GM23338 (cell line): ENCODE measurements around the gene HTT.

ENCODE experiments used
- POLR2AphosphoS5 ChIP-seq: IDR thresholded peaks from 2 replicates; pipeline ENCODE4 v1.6.1; 2016; ENCODE audit warnings: antibody characterized with exemption, low read depth
- TF ChIP-seq, protein P1 (sequence below), 2 experiments: fragments of 200-600 bp in 1 of 2; sonication (generic) in 1 of 2; conservative IDR thresholded peaks; 2 replicates each; pipeline versions ENCODE4 v1.5.1 to v1.6.1; 2016 to 2017; ENCODE audit warnings: antibody characterized with exemption in 2 of 2, low read depth in 2 of 2, mild to moderate bottlenecking in 2 of 2, moderate library complexity in 1 of 2

DNA sequence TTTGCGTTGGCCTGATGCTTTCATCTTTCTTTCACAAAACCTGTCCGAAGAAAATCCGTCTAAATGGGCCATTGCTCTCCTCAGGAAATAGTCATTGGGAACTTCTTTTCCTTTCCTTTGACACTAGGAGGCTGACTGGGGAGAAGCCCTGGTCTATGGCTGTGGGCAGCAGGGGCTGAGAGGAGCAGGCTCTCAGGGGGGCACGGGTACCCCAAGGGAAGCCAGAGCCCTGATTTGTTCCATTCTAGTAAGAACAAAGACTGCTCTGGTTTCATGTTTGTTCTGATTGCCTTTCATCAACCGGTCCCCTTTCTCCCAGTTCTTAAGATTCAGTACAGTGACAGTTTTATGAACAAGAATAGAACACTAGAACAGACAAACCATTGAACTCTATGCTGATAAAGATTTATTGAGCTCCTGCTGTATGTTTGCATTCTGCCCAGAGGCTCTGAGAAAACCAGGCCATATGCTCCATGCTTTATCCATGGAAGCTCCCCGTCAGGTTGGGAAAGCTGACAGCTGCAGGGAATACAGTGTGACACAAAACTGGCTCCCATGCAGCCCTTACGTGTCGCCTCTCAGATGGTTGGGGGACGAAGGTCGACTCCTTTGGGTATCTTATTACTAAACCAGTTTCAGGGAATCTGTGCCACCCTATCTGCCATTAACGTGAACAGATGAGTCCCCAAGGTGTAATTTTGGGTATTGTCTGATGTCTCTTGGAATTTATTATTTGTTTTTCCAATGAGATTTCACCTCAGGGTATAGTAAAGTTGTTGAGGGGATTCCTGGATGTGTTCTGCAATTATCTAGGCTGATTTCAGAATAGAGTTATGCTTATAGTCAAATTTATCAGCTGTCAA lies 102.1 kb downstream of the HTT start:
- TF ChIP-seq POLR2AphosphoS5, result no peak
- TF ChIP-seq, protein P1, sequence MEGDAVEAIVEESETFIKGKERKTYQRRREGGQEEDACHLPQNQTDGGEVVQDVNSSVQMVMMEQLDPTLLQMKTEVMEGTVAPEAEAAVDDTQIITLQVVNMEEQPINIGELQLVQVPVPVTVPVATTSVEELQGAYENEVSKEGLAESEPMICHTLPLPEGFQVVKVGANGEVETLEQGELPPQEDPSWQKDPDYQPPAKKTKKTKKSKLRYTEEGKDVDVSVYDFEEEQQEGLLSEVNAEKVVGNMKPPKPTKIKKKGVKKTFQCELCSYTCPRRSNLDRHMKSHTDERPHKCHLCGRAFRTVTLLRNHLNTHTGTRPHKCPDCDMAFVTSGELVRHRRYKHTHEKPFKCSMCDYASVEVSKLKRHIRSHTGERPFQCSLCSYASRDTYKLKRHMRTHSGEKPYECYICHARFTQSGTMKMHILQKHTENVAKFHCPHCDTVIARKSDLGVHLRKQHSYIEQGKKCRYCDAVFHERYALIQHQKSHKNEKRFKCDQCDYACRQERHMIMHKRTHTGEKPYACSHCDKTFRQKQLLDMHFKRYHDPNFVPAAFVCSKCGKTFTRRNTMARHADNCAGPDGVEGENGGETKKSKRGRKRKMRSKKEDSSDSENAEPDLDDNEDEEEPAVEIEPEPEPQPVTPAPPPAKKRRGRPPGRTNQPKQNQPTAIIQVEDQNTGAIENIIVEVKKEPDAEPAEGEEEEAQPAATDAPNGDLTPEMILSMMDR (conservative IDR thresholded peaks at IDR 0.05; ENCODE audit: low read depth in 2 of 2), result no peak
